Fibroblast of skin of left biceps (primary cell): ENCODE results near the gene CLPTM1L.
"Not testable (repeated sequence)": the region's sequence is repeated elsewhere in the genome, so short reads cannot be mapped to it uniquely, and the experiment has no call there.

Experiments used
- DNase-seq, 2 experiments: peaks; one replicate each; pipeline ENCODE4 v3.0.0-alpha.2; 2013; ENCODE audit warnings: low read depth in 2 of 2

CLPTM1L gene

DNA sequence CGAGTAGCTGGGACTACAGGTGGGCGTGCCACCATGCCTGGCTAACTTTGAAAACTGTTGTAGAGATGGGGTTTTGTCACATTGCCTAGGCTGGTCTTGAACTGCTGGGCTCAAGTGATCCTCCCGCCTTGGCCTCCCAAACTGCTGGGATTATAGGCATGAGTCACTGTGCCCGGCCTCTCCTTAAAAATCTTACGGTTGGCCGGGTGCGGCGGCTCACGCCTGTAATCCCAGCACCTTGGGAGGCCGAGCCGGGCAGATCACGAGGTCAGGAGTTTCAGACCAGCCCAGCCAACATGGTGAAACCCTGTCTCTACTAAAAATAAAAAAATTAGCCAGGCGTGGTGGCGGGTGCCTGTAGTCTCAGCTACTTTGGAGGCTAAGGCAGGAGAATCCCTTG, 2.2 kb downstream of the CLPTM1L start:
- DNase-seq = not testable (repeated sequence)

DNA sequence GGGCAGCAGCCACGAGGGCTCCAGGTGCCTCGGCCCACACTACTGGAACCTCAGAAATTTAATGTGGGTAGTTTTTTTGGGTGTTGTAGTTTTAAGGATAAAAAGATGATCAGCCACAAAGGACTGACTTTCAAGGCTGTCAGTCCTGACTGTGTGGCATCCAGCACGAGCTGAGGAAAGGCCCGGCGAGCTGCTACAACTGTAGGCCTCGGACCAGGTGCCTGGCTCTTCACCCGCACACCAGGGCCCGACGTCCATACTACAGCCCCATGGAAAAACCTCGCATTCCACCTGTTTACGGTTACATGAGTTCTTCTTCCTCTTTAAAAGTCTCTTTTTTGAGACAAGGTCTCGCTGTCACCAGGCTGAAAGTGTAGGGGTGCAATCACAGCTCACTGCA, 2.6 kb downstream of the CLPTM1L start:
- no peak for DNase-seq

DNA sequence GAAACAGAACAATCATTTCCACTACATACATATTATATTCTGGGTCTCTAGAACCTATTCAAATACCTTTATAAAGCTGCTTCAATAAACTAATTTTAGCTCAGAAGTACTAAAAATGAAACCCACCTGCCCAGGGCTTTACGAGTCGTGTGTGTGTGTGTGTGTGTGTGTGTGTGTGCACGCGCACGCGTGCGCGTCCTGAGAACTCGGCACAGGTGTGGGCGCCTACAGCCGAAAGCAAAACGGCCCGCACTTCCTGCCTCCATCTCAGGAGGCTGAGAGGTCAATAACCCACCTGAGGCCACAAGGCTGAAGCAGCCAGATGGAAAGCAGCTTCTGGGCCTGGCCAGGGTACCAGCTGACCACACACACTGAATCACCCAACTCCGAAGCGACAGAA, 3.0 kb downstream of the CLPTM1L start:
- no peak for DNase-seq

DNA sequence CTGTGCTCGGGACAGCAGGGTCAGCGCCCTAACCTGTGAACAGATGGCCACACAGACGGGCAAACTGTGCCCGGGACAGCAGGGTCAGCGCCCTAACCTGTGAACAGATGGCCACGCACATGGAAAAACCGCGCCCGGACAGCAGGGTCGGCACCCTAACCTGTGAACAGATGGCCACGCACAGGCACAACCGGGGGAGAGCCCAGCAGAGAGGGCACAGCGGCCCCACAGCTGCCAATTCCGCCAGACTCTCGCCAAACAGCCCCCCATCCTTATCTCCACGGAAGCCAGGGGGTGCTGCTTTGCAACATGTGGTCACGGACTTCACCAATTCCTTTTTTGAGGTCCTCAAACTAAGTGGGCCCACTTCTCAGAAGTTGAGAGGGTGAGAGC, 5.1 kb downstream of the CLPTM1L start:
- not testable (repeated sequence) for DNase-seq

DNA sequence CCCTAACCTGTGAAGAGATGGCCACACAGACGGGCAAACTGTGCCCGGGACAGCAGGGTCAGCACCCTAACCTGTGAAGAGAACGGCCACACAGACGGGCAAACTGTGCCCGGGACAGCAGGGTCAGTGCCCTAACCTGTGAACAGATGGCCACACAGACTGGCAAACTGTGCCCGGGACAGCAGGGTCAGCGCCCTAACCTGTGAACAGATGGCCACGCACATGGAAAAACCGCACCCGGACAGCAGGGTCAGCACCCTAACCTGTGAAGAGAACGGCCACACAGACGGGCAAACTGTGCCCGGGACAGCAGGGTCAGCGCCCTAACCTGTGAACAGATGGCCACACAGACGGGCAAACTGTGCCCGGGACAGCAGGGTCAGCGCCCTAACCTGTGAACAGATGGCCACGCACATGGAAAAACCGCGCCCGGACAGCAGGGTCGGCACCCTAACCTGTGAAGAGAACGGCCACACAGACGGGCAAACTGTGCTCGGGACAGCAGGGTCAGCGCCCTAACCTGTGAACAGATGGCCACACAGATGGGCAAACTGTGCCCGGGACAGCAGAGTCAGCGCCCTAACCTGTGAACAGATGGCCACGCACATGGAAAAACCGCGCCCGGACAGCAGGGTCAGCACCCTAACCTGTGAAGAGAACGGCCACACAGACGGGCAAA, 5.6 kb downstream of the CLPTM1L start:
- not testable (repeated sequence) for DNase-seq

DNA sequence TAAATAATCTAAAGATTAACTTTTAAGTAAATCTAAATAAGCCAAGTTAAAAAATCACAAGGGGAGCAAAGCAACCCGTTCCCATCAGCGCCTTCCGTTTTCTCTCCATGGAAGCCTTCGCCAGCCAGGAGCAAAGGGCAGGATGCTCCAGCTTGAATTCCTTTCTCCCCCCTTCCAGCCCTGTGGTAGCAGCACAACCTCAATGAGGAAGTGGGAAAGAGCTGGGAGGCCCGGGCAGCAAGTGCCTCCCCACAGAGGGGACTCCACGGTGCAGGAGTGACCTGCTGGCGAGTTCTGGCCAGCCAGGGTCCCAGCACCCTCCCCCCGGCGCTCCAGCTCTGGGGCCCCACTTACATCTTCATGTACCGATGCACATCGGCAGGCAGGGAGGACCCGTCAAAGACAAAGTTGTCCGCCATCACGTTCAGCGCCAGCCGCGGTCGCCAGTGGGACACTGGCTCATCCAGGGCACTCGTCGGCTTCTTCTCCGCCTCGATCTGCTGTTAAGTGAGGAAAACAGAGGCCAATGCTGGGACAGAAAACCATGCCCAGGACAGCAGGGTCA, 6.3 kb downstream of the CLPTM1L start:
- DNase-seq = no peak

DNA sequence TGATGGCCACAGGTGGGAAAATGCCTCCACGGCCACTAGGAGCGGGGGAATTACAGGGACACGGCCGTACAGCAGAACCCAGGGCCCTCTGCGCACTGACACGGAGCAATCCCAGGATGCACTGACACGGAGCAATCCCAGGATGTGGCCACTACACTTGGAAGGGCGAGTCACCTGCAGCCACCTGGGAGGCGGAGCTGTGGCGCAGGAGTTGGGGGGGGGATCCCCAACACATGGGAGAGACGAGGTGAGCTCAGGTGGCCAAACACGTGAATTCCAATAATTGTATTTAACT, 6.8 kb downstream of the CLPTM1L start:
- DNase-seq = no peak

DNA sequence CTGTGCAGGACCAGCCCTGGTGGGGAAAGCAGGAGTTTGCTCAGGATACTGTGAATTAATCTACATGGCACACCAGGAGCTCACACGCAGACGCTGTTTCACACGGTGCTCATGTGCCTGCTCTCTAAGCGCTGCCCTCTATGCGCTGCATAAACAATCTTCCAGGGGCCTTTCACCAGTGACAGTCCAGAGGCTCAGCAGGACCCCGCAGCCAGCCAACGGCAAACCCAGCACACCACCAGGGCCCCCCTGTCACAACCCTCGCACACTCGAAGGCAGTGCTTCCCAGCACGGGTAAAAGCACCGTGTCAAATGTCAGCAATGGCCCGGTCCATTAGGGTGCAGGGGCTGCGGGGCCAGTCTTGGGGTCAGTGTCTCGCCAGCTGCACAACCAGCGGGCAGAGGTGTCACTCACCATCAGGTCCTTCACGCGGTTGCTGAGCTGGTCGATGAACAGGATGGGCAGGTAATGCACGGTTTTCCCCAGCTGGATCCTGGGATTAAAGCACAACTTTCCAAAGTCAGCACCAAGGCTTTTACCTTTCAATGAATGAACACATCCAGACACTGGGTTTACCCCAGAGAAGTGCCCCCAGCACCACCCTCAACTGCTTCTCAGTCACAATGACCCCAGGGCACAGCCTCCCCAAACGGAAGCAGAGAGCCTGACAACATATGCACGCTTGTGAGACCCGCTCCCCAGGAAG, 7.3 kb downstream of the CLPTM1L start:
- no peak for DNase-seq

DNA sequence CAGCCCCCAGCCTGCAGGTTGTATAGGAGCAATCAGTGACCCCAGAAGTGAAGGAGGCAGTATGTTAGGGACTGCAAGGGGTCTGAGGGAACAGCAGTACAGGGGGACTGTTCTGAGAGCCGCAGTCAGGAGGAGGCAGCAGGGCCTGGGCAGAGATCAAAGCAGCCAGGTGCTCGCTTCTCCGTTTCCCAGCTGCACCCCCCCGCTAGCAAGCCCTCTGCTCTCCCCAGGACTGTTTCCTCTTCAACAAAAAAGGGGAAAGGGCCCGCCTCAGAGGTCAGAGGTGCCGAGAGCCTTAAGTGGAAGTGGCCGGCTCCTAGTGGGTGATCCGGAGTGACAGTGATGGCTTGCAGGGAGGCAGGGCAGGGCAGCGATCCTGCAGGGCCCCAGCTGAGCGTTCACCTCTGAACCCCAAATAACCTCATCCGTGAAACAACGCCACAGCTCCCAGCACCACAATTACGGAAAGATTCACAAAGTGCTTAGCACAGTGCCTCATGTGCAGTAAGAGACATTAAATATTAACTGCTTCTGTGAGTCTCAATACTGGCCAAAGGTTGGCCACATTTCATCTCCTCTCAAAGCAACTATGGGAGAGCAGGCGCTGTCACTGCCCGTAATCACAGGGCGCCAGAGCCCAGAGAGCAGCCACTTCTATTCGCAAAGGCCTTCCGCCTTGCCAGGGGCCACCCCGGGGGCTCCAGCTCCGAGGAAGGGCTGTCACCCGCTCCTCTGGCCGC, 8.0 kb downstream of the CLPTM1L start:
- DNase-seq = no peak

DNA sequence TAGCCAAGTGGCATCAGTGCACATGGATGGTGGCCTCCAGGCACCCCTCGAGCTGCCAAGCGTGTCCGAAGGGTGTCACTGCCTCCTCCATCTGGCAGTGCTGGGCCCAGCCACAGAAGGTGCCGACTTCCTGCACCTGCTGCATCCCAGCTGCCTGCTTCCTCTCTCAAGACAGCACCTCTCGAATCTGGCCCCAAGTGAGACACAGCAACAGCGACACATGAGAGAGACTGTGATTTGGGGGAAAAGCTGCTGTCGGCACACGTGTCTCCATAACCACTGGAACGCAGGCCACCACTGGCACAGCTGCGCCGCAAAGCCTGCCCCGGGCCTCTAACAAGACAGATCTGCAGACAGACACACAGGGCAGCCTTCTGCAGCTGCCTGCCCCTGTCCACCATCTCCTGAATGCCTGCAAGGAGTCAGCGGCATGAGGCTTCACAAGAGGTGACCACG, 8.8 kb downstream of the CLPTM1L start:
- no peak for DNase-seq

DNA sequence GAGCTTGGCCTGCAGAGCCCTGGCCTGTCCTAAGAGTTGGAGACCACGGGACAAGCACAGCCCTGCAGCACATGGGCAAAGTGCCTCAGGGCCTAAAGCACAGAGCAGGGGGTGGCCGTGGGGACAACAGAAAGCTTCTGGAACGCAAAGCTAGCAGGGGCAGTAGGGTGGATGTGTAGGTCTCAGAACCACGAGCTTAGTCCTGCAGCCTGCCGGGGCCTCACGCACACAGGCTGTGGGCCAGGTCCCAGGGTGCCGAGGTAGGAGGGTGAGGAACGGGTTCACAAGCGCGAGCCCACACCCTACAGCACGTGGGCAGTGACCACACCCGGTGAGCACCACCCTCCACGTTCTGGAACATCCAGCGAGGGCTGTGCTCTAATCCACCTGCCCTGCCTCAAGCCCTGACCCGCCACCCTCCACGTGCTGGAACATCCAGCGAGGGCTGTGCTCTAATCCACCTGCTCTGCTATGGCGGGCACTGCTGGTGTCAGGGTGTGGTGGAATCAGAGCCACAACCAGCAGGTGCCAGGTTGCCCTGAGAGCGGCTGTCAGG, 9.3 kb downstream of the CLPTM1L start:
- no peak for DNase-seq

DNA sequence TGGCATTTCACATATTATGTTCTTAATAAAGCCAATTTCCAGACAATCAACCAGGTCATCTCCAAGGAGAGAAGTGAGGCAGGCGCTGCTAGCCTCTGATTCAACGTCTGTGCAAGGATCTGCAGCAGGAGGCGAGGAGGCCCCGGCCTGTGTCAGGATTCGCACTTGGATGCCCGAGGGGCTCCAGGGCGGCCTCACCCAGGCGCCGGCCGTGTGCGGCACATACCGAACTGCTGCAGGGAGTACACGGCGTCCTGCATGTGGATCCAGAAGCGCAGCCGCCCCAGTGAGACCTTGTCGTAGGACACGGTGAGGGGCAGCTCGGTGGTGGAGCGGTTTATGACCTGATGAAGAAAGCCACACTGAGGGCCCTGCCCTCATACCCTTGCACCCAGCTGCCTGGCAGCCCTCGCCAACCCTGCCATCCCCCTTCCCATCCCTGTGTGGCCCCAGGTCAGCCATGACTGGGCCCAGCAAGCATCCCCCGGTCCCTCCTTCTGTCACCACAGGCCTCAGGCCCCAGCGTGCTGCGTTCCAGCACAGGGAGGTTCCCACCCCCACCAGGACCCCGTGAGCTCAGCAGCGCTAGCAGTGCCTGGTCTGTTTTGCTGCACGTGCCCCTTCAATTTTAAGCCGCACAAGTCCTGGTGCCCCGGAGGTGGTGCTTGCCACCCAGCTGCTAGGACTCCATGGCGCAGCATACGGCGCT, 9.9 kb downstream of the CLPTM1L start:
- DNase-seq = no peak

DNA sequence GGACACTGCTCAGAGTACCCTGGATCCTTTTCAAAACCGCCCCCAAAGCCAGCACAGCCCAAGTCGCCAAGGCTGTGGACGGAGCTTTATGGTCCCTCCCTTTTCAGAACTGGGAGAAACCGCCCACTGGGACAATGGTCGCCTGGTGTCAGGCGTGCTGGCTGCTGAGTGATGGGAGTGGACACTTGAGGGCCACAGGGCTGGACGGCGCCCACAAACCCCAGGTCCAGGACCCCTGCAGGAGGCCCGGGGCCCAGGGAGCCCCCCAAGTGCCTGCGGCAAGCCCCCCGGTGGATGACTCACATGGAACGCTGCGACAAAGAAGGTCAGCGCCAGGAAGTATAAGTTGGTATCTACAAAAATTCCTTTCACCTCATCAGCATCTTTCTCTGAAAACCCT, 10.9 kb downstream of the CLPTM1L start:
- DNase-seq = no peak

DNA sequence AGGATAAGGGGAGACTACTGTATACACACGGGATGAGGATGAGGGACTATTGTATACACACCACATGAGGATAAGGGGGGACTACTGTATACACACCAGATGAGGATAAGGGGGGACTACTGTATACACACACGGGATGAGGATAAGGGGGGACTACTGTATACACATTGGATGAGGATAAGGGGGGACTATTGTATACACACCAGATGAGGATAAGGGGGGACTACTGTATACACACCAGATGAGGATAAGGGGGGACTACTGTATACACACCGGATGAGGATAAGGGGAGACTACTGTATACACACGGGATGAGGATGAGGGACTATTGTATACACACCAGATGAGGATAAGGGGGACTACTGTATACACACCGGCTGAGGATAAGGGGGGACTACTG, 11.6 kb downstream of the CLPTM1L start:
- DNase-seq = not testable (repeated sequence)

DNA sequence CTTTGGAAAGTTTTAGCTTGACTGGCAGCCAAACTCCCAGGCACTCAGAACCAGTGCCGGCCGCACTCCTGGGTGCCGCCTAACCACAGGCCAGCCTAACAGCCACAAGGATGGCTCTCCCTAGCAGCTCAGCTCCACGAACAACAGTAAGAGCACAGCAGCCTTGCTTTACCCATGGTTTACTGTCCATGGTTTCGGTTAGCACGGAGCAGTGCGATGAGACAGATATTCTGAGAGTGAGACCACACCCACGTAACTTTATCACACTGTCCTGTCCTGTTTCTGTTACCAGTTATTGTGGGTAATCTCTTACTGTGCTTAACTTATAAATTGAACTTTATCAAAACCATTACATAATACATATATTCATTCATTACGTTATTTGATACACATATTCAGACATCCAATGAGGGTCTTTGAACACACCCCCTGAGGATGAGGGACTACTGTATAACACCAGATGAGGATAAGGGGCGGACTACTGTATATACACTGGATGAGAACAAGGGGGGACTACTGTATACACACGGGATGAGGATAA, 12.4 kb downstream of the CLPTM1L start:
- no peak for DNase-seq

DNA sequence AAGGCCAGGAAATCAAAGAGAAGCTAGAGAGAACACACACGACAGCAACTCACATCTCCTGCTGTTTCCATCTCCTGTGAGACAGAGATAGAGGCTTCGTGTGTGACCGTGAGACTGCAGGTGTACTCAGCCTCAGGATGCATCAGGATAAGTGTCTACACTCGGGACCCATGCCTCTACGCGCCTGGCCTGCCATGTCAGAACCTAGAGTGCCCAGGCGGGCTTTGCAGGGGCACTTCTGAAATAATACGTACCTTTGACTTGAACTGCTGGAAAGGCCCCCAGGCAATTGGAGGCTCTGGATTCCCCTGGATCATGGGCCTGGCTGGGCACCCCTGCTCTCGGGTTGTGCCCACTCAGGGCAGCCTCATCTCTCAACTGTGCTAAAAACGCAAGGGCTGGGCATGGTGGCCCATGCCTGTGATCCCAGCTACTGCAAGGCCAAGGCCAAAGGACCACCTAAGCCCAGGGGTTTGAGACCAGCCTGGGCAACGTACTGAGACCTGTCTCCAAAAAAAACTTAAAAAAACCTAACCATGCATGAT, 13.0 kb downstream of the CLPTM1L start:
- no peak for DNase-seq

DNA sequence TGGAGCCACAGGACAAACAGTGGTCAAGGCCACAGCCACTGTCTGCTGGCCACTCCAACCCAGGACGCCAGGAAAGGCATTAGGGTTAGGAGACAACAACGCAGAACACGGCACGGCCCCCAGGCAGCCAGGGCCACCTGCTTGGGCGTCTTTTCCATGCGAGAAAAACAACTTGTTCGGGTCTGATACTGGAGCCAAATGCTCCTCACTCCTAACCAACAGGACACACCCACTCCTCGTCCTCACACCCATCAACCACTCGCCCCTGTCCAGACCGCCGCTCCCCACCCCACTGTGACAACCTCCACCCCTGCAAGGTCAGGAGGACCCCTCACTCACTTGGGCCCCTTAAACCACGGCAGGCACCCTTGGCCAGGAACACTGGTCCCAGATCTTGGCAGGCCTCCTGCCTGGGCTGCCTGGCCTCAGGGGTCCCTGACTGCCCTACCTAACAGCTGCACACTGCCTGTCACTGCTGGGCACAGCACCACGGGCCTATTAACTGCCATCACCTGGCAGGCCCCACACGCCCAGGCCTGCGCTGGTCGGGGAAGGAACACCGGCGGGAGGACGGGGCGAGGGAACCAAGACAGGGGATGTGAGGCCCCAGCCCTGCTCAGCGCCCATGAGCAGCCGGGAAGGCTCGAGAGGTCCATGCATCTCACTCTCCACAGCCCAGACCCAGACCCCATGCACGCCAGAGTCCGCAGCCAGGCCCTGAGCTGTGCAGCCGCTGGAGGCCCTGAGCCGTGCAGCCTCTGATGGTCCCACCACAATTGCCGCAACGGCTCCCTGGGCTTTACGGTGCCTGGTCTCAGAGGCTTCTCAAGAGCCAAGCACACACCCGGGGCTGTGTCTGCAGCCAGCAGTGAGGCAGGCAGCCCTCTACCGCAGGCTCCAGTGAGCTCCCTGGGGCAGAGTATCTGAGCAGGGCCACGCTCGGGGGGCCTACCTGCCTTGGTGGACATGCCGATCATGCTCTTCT, 13.8 kb downstream of the CLPTM1L start:
- no peak for DNase-seq

DNA sequence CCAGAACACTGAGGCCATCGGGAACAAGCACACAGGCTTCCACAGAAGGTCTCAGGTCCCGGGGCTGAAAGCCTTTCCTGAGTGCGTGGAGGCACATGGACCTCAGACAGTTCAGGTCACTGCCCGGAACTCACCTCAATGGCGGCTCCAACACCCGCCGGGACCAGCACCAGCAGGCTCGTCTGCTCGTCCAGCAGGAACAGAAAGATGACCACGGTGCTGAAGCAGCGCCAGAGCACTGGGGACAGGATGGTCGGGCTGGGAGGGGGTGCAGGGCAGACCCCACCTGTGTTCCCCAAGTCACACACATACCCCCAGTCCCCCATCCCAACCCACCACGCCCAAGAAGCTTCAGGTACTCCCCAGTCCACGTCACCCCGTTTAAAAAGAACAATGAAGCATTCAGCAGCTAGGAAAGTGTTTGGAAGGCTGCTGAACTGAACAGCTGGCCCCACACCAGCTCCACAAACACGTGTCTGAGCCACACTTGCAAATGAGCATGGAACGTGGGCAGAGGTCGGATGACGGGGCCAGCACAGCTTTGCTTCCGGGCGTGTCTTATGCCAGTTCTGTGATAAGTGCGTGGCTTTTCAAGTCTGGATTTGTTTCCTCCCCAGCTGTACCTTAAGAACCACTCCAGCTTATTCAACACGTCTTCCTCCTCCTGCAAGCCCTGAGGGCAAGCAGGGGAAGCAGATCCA, 14.6 kb downstream of the CLPTM1L start:
- no peak for DNase-seq

DNA sequence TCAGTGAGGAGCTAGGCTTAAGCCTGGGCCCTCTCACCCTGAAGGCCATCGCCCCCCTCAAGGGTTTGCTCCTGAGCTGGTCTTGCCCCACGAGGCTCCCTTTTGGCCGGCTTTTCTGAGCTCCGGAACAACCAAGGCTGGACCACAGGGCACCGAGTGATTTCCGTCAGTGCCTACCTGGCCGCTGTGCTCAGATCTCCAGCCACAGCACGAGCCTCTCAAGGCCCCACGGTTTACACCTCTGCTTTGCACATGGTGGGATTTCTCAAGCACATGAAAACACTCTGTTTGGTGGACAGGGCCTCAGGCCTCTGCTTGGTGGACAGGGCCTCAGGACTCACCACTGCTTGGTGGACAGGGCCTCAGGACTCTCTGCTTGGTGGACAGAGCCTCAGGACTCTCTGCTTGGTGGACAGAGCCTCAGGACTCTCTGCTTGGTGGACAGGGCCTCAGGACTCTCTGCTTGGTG, 15.8 kb downstream of the CLPTM1L start:
- no peak for DNase-seq
